Adipose tissue (tissue), 3 donors: ENCODE results near the gene CEACAM19. TPM values are rescaled to one million over a fixed set of nuclear protein-coding genes. Genes with fewer than 3 reads are reported as not detected.
"Not testable (repeated sequence)": the region's sequence is repeated elsewhere in the genome, so short reads cannot be mapped to it uniquely, and the experiment has no call there.

ENCODE experiments used
- H3K27ac ChIP-seq: one replicate; pipeline ENCODE4 v1.5.1; 2013; ENCODE audit warnings: low read depth, low read length
- WGBS, 3 donors: extraction: QIAGEN DNeasy Blood & Tissue Kit; methylation state at CpG; one replicate each; pipeline ENCODE4 v1.1.7; 2013; 5-methylcytosine and 5-hydroxymethylcytosine counted together
- polyA plus RNA-seq, 3 donors: library from polyadenylated mRNA; stranded (reverse); fragments of 200-250 nt; gene quantifications; one replicate each; pipeline ENCODE4 v1.2.3, GENCODE V29; 2013
- donor health status: healthy with polysubstance abuse.
- donor health status: Bipolar disorder and iron deficiency.
- donor health status: healthy.

CEACAM19 gene
- polyA plus RNA-seq, 3 donors: 2.7 to 4.8 (median 3.8) TPM

- WGBS, 3 donors: 88 to 94% (median 90%) methylated on average over 10 of the region's 10 CpGs
- H3K27ac ChIP-seq: no peak overlapping the region
These were observed 6.3 kb upstream of the CEACAM19 start for GRCh38 chr19:44664976-44665375.

- no peak overlapping the region for H3K27ac ChIP-seq
- WGBS, 3 donors: 82 to 87% (median 83%) methylated on average over 7 of the region's 7 CpGs
These were observed 4.3 kb upstream of the CEACAM19 start for GRCh38 chr19:44666852-44667556.

GRCh38 chr19:44668985-44669764 is 2.1 kb upstream of the CEACAM19 start:
- no peak overlapping the region for H3K27ac ChIP-seq
- WGBS, 3 donors: 82 to 90% (median 83%) methylated on average over 2 of the region's 2 CpGs

GRCh38 chr19:44670027-44670426 is 1.3 kb upstream of the CEACAM19 start:
- not testable (repeated sequence) for H3K27ac ChIP-seq
- WGBS, 3 donors: 91 to 100% (median 98%) methylated on average over 2 of the region's 2 CpGs

- no peak overlapping the region for H3K27ac ChIP-seq
These were observed 944 bp downstream of the CEACAM19 start for GRCh38 chr19:44672226-44672625.

GRCh38 chr19:44673510-44673909 is 2.2 kb downstream of the CEACAM19 start:
- WGBS, 3 donors: 86 to 94% (median 94%) methylated on average over 4 of the region's 4 CpGs
- no peak overlapping the region for H3K27ac ChIP-seq

More at GRCh38 chr19:44672226-44672625, 944 bp downstream of the CEACAM19 start:
- 80 to 95% (median 81%) methylated on average over 1 of the region's 1 CpG for WGBS, 3 donors

GRCh38 chr19:44675521-44675920 is 4.2 kb downstream of the CEACAM19 start:
- no peak overlapping the region for H3K27ac ChIP-seq
- WGBS, 3 donors: 92 to 93% (median 92%) methylated on average over 6 of the region's 6 CpGs

GRCh38 chr19:44677019-44677811 is 5.9 kb downstream of the CEACAM19 start:
- no peak overlapping the region for H3K27ac ChIP-seq
- 56 to 65% (median 60%) methylated on average over 8 of the region's 8 CpGs for WGBS, 3 donors

GRCh38 chr19:44680536-44680935 is 9.3 kb downstream of the CEACAM19 start:
- no peak overlapping the region for H3K27ac ChIP-seq

GRCh38 chr19:44681992-44682790 is 10.9 kb downstream of the CEACAM19 start:
- 80 to 85% (median 83%) methylated on average over 13 to 15 of the region's 15 CpGs for WGBS, 3 donors

GRCh38 chr19:44682807-44683206 is 11.5 kb downstream of the CEACAM19 start:
- H3K27ac ChIP-seq: no peak overlapping the region
- 80 to 96% (median 95%) methylated on average over 2 of the region's 2 CpGs for WGBS, 3 donors

More at GRCh38 chr19:44681992-44682790, 10.9 kb downstream of the CEACAM19 start:
- H3K27ac ChIP-seq: no peak overlapping the region

GRCh38 chr19:44683434-44684210 is 12.3 kb downstream of the CEACAM19 start:
- 67 to 87% (median 79%) methylated on average over 8 to 9 of the region's 9 CpGs for WGBS, 3 donors
- no peak overlapping the region for H3K27ac ChIP-seq

- 85 to 95% (median 93%) methylated on average over 3 of the region's 3 CpGs for WGBS, 3 donors
- H3K27ac ChIP-seq: not testable (repeated sequence)
These were observed 13.1 kb downstream of the CEACAM19 start for GRCh38 chr19:44684396-44684795.

GRCh38 chr19:44684892-44685863 is 13.9 kb downstream of the CEACAM19 start:
- H3K27ac ChIP-seq: no peak overlapping the region
- 33 to 56% (median 37%) methylated on average over 24 to 25 of the region's 25 CpGs for WGBS, 3 donors

GRCh38 chr19:44685877-44686276 is 14.6 kb downstream of the CEACAM19 start:
- no peak overlapping the region for H3K27ac ChIP-seq
- WGBS, 3 donors: 42 to 79% (median 46%) methylated on average over 4 of the region's 4 CpGs

- H3K27ac ChIP-seq: no peak overlapping the region
- WGBS, 3 donors: 77 to 81% (median 78%) methylated on average over 4 of the region's 4 CpGs
These were observed 15.6 kb downstream of the CEACAM19 start for GRCh38 chr19:44686896-44687295.
